GM18519 (cell line): ENCODE data around the gene ADARB2.

Experiments
- ATAC-seq: cut with Tn5 transposase; IDR thresholded peaks from one replicate; pipeline ENCODE4 v1.9.1; 2021; ENCODE audit warnings: mild to moderate bottlenecking, moderate library complexity; ENCODE audit not compliant: unreplicated experiment, low FRiP score

ADARB2 gene

DNA sequence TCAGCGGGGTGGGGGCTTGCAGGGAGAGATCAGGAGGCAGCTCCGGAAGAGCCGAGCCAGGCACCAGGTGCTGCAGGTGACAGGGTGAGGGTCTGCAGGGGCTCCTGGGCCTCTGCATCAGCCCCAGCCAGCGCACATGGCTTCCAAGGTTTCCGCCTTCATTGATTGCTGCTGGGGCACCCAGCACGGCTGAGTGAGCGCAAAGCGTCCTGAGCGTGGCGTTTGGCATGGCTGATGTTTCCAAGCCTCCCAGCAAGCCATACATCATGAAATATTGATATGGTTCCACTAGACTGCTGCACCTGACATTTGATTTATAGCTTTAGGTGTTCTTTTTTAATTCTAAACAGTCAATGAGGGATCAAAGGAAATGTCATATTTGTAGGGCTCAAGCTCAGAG is 422.1 kb downstream of the ADARB2 start:
- ATAC-seq = no peak

DNA sequence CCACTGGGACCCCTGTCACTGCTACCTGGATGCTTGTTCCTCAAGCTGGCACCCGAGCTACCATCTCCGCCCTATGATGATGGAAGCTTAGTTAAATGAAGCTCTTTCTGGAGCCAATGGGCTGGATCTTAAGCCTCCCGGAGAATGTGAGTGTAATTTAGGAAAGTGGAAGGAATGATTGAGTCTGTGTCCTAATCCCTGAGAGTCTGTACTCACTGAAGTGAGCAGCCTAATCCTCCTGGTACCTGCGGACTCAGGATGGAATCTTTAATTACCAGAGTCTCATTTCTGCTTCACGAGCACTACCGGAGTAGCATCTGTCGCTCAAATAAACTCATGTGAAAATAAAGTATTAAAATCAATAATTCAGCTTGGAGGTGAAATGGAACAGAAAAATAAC is 425.6 kb downstream of the ADARB2 start:
- ATAC-seq = no peak

DNA sequence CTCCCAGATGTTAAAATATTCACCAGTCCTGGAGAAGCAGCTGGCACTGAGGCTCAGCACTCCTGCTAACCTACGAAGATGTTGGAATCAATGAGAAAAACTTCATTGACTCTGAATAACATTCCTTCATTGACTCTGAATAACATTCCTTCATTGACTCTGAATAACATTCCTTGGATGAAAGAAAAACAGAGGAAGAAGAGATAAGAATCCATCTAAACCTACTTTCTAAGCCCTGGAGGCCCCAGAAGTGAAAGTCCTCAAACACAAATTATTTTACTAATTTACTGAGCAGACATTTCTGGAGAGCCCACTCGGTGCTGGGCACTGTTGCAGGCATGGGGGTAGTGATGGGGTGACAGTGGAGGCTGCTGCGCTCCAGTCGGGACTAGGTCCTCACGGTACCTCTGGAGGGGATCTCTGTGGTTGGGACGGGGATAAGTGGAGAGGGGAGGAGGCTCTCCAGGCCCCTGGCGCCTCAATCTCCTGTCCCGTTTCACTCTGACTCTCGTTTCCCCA is 427.0 kb downstream of the ADARB2 start:
- no peak for ATAC-seq

DNA sequence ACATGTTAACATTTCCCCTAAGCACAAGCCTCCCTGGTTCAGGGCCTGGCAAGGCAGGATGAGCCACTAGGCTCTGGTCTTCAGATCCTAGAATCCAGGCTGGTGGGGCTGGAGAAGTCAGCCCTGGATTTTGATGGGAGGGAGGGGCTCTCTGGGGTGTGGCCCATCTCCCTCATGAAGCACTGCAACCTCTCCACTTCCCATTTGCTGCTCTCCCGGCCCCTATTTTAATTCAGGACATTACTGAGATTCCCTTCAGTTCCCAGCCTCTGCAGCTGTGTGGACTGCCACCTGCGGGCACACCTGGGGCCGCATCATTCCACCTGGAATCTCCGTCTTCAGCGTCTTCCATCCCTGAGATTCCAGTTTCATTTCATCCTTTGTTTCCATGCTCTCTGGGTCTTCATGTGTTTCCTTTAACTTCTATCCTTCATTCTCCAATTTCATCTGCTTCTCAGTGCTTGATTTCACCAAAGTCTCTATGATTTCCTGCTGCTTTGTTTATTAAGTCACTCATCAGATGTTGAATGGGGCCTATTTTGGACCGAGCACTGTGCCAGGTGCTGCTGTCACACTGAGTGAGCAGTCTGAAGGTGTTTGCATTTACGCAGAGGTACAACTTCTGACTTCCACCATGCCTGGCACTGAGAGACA is 427.6 kb downstream of the ADARB2 start:
- no peak for ATAC-seq

DNA sequence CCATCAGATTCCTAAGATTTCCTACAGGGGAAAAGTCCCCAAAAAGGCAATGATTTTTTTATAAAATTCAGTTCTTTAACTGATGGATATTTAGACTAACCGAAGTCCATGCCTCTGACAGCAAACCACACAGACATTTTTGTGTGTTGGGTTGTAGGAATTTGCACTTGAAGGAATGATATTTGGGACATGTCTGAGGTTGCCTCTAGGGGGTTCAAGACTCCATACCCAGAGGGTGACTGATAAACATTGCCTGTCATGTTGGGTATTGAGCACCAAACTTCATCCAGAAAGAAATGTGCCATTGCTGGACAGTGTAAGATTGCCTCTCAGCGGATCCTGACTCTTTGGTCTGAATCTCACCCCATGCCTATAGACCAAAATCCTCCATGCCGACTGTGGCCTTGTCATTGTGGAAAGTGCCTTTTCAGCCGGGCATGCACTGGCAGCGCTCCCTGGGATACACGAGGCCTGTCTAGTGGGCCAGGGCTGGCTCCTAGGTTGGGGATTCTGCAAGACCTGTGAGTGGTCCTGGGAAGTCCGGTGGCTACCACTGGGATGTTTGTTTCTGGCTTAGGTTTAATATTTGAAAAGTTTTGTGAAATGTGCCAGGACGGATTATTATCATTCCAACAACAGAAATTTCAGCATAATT is 428.2 kb downstream of the ADARB2 start:
- no peak for ATAC-seq

DNA sequence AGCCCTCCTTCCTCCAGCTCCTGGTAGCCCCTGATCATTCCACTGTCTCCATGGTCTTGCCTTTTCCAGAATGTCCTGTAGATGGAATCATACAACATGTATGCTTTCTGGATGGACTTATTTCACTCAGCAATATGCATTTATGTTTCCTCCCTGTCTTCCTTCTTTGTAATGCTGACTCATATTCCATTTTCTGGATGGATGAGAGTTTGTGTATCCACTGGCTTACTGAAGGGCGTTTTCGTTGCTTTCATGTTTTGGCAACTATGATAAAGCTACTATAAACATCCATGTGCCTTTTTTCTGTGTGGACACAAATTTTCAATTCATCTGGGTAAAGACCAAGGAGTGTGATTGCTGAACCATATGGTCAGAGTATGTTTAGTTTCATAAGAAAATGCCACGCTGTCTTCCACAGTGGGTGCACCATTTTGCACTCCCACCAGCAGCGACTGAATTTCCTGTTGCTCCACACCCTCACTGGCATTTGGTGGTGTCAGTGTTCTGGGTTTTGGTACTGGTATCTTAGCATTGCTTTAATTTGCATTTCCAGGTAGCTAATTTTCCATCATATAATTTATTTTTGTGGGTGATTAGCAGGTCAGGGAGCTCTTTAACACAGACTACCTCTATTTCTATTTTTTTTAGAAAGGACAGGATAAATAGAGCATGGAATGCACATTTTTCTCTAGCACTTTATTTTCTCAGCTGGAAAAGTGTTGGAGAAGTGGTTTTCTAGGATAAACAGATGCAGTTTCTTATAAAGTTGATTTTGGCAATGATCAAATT is 429.0 kb downstream of the ADARB2 start:
- ATAC-seq = no peak

DNA sequence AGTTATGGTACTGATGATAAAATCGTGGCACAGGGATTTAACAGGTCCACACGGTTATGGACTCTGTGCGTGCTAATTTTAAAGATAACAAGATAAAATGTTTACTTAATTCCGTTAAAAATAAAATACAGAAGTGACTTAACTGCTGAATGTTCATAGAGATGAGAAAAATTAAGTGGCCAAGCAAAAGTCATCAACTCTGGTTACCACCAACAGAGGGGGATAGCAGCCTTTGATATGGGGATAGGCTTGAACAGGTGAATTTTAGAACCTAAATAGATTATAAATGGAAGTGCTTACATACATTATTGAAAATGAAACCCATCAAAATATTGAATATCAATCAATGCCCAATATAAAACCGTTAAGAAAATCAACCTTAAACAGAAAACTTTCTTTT is 436.2 kb downstream of the ADARB2 start:
- no peak for ATAC-seq

DNA sequence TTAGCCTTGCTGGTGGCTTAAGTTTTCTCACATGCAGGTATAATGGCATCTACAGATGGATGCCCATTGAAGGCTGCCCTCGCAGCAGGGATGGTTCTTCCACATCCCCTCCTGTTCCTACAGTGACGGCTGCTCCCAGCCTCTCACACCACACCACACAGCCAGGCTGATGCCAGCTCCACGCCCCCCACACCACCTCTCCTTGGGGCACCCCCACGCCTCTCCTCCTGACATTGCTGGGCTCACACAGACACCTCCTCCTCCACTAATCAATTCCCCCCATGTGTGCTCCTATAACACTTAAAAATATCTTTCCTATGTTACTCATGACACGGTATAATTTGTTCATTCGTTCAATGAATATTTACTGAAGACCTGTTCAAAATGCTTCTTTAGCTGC is 437.1 kb downstream of the ADARB2 start:
- no peak for ATAC-seq

DNA sequence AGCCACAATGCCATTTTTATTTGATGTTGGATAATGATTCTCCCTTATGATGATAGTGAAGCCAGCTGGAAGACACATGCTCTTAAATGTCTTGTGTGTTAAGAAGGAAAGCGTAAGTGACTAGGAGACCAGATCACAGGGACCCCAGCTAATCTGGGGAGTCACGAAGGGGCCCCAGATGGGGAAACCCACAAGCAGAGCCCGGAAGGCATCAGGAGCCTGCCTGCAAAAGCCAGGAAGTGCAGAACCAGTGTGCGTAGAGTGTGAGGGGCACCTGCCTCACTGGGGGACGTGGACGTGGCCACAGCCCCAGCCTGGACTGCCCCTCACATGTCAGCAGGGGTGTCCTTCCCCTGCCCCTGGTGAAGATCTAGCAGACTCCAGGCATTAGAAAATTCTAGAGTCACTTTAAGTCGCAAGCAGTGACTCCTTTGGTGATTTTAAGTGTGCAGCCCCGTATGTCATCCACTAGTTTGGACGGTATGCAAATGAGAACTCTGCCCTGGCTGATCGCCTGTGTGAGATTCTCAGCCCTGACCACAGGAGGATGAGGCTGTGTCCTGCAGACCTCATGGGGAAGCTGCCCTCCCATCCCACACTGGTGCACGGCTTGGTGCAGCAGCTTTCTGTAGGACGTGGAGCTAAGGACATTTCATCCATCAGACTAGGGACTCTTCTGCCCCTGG is 438.1 kb downstream of the ADARB2 start:
- no peak for ATAC-seq

DNA sequence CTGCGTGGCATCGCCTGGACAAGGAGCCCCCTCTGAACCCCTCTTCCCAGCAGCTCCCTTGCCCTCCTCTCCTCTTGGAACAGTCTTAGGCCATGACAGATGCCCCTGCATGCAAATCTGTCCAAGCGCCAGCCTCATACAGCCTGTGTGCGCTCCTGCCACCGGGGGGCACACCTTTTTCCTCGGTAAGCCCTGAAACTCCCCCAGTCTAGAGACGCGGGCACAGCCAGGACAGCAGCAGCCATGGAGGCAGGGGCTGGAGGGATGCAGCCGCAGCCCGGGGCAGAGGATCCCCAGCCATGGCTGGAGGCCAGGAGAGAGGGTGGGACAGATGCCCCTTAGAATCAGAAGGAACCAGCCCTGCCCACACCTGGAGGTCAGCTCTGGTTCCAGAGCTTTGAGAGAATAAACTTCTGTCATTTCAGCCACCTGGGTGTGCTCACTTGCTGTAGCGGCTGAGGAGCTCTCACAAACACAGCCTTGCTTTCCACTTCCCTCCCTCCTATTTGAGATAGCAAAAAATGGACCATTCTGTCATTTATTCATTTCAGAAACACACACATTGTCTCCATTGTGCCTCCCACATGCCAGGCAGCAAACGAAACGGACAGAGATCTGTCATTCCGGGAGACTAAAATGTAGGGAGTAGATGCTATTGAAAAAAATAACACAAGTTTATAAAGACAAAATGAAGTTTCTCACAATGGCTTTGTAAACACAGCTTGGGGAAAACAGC is 439.6 kb downstream of the ADARB2 start:
- ATAC-seq = no peak

DNA sequence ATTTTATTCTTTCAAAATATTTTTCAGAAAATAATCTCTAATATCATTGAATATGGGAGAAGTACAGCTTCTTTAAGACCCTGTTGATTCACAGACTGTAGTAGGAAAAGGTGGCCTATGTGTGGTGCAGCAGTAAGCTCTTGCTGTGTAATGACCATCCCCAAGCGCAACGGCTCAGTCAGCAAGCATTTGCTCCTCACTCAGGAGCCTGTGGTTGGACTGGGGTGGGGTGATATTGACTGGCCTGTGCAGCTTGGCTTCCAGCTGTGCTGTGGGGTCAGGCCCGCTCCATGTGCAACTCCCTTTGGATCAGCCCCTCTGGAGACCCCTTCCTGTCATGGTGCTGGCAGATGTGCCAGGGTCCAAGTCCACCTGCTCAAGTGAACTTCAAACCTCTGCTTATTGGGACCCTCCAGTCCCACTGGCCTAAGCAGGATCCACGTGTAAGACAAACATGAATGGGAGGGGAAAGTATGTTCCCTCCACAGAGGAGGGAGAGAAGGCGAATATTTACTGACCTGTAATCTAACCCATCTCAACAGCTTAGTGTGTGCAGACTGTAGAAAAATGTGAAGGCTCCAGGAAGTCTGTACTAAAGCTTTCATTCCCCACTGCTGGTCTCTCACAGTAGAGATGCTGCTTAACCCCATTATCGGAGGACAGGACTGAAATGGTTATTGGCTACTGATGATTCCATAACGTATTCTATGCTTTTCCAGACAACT is 441.4 kb downstream of the ADARB2 start:
- no peak for ATAC-seq

DNA sequence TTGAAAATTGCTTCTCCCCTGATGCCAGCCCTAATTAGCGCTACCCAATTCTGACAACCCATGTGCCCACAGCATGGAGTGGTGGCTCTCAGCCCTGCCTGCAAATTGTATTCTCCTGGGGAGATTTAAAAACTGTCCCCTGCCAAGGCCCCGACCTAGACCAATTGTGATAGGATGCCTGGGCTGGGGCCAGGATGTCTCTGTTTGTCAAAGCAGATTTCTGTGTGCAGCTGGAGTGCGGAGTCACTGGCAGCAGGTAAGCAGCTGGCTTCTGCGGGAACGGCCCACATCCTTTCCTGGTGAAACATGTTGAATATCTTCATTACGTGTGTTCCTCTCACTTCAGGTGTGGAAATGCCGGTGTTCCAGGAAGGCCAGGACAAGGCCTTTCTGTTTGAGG is 442.6 kb downstream of the ADARB2 start:
- ATAC-seq = no peak

DNA sequence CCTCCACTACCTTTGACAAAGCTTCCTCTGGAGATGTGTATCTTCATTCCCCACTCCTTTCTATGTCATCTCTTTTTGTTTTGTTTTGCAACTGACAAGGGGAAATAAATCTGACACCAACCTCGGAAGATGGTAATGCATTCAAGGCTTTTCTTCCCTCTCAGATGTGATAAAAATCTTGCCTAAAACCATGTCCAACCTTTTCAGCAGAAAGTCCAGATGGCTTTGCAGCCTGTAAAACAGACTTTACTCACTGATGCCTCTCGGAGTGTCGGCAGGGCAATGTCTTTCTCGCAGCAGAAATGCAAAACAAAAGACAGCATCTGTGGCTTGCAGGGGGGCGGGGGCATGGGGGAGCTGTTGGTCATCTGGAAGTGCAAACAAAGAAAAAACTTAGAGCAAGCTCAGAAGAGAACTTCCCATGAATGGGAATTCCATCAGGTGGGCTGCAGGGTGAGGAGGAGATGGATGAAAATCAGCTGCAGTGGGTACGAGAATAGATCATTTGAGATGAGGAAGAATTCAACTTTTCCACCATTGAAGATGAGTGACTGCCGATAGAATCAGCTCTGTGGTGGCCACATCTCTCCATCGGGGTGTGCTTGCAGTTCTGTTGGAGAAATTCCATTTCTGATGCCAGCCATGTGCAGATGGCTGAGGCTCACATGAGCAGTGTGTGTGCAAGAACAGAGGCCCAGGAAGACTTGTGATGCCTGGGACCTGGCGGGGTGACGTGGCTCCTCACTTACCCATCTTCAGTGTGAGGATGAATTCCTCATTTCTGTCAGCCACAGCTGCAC is 443.5 kb downstream of the ADARB2 start:
- ATAC-seq = no peak

DNA sequence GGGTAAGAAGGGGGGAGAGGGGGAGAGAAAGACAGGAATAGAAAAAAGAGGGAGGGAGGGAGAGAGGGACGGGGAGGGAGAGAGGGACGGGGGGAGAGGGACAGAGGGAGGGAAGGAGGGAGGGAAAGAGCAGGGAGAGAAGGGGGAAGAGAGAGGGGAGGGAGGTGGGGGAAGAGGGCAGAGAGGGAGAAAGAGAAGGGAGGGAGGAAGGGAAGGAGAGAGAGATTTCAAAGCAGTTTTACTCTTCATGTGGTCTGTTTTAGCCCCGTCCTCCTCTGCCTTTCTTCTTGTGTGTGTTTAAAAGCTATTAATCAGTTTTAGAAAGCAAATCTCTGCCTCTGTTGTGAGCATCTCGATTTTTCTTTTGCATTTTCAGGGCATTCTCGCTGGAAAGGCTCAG is 444.2 kb downstream of the ADARB2 start:
- no peak for ATAC-seq

DNA sequence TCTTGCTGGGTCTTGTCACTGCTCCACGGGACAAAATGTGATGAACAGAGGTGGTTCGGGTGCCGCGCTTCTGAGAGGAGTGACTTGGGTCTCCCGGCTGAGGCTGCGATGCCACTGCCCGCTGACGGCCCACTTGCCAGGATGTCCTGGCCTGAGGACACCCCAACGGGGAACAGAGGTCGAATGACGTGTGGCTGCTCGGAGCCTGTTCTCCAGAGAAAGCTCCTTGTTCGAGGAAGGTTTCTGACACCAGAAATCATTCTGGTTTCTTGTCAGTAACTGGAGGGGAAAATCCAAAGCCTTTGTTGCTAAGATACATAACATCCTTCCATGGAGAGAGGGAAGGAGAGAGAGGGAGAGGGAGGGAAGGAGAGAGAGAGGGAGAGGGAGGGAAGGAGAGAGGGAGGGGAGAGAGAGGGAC is 444.7 kb downstream of the ADARB2 start:
- no peak for ATAC-seq

DNA sequence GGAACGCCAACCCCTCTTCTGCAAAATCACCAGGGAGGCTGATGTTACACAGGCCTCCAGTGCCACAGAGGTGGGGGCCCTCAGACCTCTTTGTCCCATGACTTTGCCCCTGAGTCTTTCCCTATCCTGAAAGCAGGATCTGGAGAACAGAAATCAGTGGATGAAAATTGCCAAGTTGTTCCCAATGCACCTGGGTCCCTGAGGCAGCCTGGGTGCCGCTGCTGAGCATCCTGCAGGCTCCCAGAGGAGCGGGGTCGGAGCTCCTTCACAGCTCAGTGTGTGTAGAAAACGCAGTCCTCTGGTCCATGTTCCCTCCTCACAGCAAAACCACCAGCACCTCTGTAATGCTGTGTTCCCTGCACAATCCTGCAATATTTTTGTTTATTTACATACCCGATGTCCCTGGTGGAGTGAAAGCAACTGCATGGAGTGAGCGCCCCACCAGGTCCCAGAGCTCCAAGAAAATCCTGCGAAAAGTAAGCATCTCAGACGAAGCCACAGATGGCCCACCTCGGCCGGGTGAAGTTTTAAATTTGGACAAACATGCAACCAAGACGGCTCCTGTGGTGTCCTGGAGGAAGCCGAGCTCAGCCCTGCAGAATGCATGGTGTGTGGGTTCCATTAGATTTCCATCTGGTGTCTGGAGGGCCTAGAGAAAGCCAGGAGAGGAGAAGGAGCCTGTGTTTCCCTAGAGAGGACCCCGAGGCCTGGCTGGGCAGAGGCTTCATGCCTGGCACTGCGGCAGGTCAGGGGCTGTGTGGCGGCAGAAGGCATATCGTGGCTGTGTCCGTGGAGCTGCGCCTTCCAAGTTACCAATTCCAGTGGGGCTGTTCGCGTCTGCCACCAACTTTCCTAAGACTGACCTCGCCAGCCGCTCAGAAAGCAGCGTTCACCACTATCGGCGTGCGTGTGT is 445.9 kb downstream of the ADARB2 start:
- no peak for ATAC-seq

DNA sequence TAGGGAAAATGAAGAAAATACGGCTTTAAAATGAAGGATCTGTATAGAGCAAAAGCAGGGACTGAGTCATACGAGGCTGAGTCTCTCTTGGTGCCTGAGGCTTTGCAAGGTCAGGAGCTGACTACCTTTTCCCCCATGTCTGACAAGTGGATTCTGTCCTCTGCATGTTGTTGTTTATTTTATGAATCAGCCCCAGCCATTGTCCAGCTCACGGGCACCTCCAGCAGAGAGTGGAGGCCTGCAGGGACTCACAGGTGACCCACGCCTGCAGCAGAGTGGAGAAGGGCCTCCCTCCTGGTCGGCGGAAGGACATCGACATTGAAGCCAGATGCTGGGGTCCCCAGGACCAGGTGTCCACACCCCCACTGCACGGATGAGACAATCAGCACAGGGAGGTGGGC is 447.3 kb downstream of the ADARB2 start:
- ATAC-seq = no peak

DNA sequence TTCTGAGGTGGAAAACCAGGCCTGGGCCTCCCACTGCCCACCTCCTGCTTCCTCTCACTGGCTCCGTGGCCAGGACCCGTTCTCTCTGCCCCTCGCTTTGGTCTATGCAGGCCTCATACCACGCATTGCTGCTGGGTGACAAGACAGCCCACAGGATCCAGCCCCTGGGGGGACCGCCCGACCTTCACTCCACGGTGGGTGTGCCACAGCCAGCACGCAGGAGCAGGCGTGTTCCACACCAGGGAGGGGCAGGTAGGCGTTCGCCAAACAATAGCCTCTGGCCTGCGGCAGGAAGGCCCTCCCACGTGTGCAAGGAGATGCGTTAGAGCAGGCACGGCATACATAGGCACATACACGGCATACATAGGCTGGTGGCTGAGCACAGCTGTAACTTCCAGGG is 447.7 kb downstream of the ADARB2 start:
- no peak for ATAC-seq
